WI38 (cell line): Measurements from ENCODE around the gene CCBE1.

Source experiments
- H3K4me3 ChIP-seq: 2 replicates; pipeline ENCODE4 v1.5.1; 2011; ENCODE audit warnings: low read depth, mild to moderate bottlenecking, control low read depth, low read length
- TF ChIP-seq, protein P1 (sequence below): IDR thresholded peaks from 2 replicates; pipeline ENCODE4 v1.5.1; 2012; ENCODE audit warnings: low read depth, mild to moderate bottlenecking, control low read depth, low read length

Gene CCBE1

DNA sequence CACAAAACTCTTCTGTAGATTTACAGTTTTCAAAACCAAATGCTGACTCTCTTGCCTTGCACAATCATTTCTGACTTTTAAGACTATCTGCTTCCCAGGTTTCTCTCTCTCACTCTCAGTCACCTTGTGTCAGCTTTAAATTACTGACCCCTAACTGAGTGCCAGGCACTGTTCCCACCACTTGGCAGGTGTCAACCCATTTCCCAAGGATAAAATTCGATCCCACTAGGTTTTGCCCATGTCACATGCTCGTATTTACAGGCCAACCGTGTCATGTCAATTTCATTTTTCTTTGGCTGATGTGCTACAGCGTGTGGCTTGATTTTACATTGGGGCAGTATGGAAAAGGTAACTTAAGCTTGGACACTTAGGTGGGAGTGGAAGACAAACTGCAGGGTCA is 312.0 kb downstream of the CCBE1 start:
- TF ChIP-seq, protein P1, sequence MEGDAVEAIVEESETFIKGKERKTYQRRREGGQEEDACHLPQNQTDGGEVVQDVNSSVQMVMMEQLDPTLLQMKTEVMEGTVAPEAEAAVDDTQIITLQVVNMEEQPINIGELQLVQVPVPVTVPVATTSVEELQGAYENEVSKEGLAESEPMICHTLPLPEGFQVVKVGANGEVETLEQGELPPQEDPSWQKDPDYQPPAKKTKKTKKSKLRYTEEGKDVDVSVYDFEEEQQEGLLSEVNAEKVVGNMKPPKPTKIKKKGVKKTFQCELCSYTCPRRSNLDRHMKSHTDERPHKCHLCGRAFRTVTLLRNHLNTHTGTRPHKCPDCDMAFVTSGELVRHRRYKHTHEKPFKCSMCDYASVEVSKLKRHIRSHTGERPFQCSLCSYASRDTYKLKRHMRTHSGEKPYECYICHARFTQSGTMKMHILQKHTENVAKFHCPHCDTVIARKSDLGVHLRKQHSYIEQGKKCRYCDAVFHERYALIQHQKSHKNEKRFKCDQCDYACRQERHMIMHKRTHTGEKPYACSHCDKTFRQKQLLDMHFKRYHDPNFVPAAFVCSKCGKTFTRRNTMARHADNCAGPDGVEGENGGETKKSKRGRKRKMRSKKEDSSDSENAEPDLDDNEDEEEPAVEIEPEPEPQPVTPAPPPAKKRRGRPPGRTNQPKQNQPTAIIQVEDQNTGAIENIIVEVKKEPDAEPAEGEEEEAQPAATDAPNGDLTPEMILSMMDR = no peak
- H3K4me3 ChIP-seq = no peak overlapping the region

DNA sequence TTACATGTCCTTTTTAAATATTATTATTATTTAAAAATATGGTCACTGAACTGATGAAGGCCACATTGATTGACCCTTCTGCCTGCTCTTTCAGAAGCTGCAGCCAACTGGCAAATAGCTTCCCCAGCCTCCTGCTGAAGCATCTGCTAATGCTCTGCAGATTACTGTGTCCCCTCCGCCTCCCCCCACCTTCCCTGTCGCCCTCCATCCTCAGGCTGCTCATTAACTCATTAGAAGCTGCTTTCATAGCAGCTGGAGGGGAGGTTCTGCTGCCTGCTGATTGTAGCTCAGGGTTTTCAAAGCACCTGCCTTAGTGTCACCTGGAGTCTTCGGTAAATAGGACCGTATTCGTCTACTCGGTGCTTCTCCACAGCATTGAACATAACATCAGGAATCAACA is 313.4 kb downstream of the CCBE1 start:
- no peak overlapping the region for H3K4me3 ChIP-seq
- TF ChIP-seq, protein P1 = no peak

DNA sequence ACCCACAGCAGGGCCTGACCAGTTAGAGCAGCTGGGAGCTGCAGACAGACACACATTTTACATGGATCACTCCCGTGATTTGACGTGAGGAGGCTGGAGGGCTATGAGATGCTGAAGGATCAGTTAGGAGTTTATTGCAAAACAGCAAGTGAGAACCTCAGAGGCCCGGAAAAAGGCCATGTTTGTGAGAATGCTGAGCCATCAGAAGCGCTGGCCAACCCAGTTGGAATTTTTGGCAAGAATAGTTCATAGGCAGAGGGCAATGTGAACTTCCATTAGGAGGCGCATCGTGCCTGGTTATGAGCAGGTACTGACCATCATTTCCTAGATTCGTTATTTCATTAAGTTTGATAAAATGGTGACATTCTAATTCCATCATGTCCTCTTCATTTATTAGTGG is 314.8 kb downstream of the CCBE1 start:
- TF ChIP-seq, protein P1 = no peak
- no peak overlapping the region for H3K4me3 ChIP-seq

DNA sequence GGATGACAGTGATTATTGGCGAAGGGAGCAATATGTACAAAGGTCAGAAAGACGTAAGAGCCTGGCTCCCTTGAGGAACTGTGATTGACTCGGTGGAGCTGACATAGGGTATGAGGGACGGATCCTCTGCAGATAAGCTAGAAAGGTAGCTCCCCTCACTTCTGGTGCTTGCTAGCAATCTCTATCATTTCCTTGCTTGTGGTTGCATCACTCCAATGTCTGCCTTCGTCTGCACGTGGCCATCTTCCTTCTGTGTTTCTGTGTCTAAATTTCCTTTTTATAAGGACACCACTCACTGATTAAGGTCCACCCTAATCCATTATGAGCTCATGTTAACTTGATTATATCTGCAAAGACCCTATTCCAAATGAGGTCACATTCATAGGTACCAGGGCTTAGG is 315.3 kb downstream of the CCBE1 start:
- H3K4me3 ChIP-seq = no peak overlapping the region
- TF ChIP-seq, protein P1 = no peak
